Measurements from ENCODE around the gene FCHSD2. TPM values are rescaled to one million over a fixed set of nuclear protein-coding genes. Genes with fewer than 3 reads are reported as not detected.

Gene FCHSD2
- total and polyA plus RNA-seq, 9 of the 15 experiments (the other 6 are each of a cell fraction or from before 2014, with no cell fraction given), result 1.8 to 14.7 (median 6.4) TPM

DNA sequence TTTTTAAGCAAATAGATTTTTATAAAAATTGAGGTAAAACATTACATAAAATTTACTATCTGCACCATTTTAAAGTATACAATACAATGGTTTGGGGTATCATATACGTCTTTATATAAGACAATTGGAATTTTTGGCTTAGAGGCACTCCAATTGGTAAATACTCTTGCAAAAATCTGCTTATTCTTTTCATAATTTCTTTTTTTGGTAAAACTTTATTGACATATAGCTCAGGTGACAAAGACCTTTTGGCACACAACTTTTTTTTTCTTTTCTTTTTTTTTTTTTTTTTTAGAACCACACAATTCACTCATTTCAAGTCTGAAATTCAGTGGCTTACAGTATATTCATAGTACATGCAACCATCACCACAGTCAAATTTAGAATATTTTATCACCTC lies 270.1 kb downstream of the FCHSD2 start (continued):
- TF ChIP-seq ZBTB40 (IDR thresholded peaks at IDR 0.05) (peak; percentile 79), ZBTB40 (CRISPR knock-in tag; IDR thresholded peaks at IDR 0.05) (peak; percentile 74)

Measured in K562 (cell line).